ENCODE results near the gene PPIH.

Gene PPIH

DNA sequence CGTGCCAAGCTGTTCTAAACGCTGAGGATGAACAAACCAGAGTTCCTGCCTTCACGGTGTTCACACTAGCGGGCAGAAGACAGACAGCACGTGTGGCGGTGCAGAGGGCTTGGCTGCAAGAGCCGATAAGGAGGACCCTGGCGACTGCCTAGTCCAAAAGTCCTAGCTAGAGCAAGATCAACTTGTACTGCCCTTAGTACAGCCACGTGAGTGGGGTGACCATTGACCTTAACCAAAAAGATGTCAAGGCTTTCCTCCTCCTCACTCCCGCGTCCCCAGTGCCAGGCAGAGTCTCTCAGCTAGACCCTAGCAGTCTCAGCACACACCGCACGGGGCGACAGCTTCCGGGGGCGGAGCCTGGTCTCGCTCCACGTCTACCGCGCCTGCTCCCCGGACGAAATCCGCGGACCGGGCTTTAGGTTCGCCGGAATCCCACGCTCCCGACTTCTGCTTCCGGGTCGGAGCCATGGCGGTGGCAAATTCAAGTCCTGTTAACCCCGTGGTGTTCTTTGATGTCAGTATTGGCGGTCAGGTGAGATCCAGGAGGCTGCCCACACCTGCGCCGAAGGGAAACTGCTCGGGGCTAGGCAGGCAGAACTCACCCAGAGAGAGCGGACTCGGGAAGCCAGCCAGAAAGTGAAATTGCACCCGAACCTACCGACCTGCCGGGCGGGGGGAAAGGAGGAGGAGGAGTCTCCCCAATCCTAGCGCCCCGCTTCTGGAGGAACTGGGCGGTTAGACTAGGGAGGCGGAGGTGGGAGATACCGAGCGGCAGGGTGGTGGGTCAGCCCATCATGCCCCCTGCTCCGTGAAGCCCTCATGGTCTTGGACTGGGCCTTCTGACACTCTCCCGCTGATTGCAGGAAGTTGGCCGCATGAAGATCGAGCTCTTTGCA is at the start of gene PPIH (continued):
- TF ChIP-seq, protein P1, sequence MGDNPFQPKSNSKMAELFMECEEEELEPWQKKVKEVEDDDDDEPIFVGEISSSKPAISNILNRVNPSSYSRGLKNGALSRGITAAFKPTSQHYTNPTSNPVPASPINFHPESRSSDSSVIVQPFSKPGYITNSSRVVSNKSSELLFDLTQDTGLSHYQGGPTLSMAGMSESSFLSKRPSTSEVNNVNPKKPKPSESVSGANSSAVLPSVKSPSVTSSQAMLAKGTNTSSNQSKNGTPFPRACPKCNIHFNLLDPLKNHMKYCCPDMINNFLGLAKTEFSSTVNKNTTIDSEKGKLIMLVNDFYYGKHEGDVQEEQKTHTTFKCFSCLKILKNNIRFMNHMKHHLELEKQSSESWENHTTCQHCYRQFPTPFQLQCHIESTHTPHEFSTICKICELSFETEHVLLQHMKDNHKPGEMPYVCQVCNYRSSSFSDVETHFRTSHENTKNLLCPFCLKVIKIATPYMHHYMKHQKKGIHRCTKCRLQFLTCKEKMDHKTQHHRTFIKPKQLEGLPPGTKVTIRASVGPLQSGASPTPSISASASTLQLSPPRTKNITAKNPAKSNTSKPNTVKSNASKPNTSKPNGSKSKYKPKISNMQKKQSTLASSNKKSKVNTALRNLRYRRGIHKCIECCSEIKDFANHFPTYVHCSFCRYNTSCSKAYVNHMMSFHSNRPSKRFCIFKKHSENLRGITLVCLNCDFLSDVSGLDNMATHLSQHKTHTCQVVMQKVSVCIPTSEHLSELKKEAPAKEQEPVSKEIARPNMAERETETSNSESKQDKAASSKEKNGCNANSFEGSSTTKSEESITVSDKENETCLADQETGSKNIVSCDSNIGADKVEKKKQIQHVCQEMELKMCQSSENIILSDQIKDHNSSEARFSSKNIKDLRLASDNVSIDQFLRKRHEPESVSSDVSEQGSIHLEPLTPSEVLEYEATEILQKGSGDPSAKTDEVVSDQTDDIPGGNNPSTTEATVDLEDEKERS (tag by site-specific recombination; IDR thresholded peaks at IDR 0.05), result no peak
- no peak for TF ChIP-seq ZNF211 (tag by site-specific recombination; IDR thresholded peaks at IDR 0.05; ENCODE audit: low read depth)
- TF ChIP-seq HOXC10 (CRISPR knock-in tag; IDR thresholded peaks at IDR 0.05), result no peak
- TF ChIP-seq ZNF555 (tag by site-specific recombination; conservative IDR thresholded peaks at IDR 0.05), result no peak
- TF ChIP-seq ZNF629 (tag by site-specific recombination; IDR thresholded peaks at IDR 0.05), result peak; percentile 79
- TF ChIP-seq, protein P2, sequence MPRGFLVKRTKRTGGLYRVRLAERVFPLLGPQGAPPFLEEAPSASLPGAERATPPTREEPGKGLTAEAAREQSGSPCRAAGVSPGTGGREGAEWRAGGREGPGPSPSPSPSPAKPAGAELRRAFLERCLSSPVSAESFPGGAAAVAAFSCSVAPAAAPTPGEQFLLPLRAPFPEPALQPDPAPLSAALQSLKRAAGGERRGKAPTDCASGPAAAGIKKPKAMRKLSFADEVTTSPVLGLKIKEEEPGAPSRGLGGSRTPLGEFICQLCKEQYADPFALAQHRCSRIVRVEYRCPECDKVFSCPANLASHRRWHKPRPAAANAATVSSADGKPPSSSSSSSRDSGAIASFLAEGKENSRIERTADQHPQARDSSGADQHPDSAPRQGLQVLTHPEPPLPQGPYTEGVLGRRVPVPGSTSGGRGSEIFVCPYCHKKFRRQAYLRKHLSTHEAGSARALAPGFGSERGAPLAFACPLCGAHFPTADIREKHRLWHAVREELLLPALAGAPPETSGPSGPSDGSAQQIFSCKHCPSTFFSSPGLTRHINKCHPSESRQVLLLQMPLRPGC (tag by site-specific recombination; IDR thresholded peaks at IDR 0.05), result peak; percentile 59
- TF ChIP-seq, protein P3, sequence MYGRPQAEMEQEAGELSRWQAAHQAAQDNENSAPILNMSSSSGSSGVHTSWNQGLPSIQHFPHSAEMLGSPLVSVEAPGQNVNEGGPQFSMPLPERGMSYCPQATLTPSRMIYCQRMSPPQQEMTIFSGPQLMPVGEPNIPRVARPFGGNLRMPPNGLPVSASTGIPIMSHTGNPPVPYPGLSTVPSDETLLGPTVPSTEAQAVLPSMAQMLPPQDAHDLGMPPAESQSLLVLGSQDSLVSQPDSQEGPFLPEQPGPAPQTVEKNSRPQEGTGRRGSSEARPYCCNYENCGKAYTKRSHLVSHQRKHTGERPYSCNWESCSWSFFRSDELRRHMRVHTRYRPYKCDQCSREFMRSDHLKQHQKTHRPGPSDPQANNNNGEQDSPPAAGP (tag by site-specific recombination; IDR thresholded peaks at IDR 0.05), result peak; percentile 73
- no peak for TF ChIP-seq ZNF830 (tag by site-specific recombination; IDR thresholded peaks at IDR 0.05; ENCODE audit: low read depth)
- TF ChIP-seq, protein P4, sequence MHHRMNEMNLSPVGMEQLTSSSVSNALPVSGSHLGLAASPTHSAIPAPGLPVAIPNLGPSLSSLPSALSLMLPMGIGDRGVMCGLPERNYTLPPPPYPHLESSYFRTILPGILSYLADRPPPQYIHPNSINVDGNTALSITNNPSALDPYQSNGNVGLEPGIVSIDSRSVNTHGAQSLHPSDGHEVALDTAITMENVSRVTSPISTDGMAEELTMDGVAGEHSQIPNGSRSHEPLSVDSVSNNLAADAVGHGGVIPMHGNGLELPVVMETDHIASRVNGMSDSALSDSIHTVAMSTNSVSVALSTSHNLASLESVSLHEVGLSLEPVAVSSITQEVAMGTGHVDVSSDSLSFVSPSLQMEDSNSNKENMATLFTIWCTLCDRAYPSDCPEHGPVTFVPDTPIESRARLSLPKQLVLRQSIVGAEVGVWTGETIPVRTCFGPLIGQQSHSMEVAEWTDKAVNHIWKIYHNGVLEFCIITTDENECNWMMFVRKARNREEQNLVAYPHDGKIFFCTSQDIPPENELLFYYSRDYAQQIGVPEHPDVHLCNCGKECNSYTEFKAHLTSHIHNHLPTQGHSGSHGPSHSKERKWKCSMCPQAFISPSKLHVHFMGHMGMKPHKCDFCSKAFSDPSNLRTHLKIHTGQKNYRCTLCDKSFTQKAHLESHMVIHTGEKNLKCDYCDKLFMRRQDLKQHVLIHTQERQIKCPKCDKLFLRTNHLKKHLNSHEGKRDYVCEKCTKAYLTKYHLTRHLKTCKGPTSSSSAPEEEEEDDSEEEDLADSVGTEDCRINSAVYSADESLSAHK (tag by site-specific recombination; IDR thresholded peaks at IDR 0.05), result no peak; the same call in 1 of the 2 replicates
- TF ChIP-seq, protein P5, sequence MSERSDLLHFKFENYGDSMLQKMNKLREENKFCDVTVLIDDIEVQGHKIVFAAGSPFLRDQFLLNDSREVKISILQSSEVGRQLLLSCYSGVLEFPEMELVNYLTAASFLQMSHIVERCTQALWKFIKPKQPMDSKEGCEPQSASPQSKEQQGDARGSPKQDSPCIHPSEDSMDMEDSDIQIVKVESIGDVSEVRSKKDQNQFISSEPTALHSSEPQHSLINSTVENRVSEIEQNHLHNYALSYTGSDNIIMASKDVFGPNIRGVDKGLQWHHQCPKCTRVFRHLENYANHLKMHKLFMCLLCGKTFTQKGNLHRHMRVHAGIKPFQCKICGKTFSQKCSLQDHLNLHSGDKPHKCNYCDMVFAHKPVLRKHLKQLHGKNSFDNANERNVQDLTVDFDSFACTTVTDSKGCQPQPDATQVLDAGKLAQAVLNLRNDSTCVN (tag by site-specific recombination; optimal IDR thresholded peaks at IDR 0.05), result peak; percentile 52
- TF ChIP-seq ZNF239 (tag by site-specific recombination; IDR thresholded peaks at IDR 0.05), result no peak
- TF ChIP-seq ZNF133 (tag by site-specific recombination; IDR thresholded peaks at IDR 0.05), result no peak
- TF ChIP-seq ZNF768 (tag by site-specific recombination; IDR thresholded peaks at IDR 0.05), result no peak
- TF ChIP-seq ZNF514 (tag by site-specific recombination; IDR thresholded peaks at IDR 0.05), result no peak
- no peak for TF ChIP-seq ZNF140 (tag by site-specific recombination; IDR thresholded peaks at IDR 0.05)
- TF ChIP-seq, protein P6, sequence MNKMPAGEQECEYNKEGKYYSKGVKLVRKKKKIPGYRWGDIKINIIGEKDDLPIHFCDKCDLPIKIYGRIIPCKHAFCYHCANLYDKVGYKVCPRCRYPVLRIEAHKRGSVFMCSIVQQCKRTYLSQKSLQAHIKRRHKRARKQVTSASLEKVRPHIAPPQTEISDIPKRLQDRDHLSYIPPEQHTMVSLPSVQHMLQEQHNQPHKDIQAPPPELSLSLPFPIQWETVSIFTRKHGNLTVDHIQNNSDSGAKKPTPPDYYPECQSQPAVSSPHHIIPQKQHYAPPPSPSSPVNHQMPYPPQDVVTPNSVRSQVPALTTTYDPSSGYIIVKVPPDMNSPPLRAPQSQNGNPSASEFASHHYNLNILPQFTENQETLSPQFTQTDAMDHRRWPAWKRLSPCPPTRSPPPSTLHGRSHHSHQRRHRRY (tag by site-specific recombination; IDR thresholded peaks at IDR 0.05), result no peak
- TF ChIP-seq OVOL3 (tag by site-specific recombination; IDR thresholded peaks at IDR 0.05), result no peak
- TF ChIP-seq TRIM28 (IDR thresholded peaks at IDR 0.05; ENCODE audit: borderline replicate concordance, low read length), result peak; percentile 38
- TF ChIP-seq, protein P7, sequence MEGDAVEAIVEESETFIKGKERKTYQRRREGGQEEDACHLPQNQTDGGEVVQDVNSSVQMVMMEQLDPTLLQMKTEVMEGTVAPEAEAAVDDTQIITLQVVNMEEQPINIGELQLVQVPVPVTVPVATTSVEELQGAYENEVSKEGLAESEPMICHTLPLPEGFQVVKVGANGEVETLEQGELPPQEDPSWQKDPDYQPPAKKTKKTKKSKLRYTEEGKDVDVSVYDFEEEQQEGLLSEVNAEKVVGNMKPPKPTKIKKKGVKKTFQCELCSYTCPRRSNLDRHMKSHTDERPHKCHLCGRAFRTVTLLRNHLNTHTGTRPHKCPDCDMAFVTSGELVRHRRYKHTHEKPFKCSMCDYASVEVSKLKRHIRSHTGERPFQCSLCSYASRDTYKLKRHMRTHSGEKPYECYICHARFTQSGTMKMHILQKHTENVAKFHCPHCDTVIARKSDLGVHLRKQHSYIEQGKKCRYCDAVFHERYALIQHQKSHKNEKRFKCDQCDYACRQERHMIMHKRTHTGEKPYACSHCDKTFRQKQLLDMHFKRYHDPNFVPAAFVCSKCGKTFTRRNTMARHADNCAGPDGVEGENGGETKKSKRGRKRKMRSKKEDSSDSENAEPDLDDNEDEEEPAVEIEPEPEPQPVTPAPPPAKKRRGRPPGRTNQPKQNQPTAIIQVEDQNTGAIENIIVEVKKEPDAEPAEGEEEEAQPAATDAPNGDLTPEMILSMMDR (tag by site-specific recombination; IDR thresholded peaks at IDR 0.05), result peak; percentile 82
- TF ChIP-seq, protein P8, sequence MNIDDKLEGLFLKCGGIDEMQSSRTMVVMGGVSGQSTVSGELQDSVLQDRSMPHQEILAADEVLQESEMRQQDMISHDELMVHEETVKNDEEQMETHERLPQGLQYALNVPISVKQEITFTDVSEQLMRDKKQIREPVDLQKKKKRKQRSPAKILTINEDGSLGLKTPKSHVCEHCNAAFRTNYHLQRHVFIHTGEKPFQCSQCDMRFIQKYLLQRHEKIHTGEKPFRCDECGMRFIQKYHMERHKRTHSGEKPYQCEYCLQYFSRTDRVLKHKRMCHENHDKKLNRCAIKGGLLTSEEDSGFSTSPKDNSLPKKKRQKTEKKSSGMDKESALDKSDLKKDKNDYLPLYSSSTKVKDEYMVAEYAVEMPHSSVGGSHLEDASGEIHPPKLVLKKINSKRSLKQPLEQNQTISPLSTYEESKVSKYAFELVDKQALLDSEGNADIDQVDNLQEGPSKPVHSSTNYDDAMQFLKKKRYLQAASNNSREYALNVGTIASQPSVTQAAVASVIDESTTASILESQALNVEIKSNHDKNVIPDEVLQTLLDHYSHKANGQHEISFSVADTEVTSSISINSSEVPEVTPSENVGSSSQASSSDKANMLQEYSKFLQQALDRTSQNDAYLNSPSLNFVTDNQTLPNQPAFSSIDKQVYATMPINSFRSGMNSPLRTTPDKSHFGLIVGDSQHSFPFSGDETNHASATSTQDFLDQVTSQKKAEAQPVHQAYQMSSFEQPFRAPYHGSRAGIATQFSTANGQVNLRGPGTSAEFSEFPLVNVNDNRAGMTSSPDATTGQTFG (tag by site-specific recombination; IDR thresholded peaks at IDR 0.05; ENCODE audit: borderline replicate concordance), result no peak
- TF ChIP-seq, protein P9, sequence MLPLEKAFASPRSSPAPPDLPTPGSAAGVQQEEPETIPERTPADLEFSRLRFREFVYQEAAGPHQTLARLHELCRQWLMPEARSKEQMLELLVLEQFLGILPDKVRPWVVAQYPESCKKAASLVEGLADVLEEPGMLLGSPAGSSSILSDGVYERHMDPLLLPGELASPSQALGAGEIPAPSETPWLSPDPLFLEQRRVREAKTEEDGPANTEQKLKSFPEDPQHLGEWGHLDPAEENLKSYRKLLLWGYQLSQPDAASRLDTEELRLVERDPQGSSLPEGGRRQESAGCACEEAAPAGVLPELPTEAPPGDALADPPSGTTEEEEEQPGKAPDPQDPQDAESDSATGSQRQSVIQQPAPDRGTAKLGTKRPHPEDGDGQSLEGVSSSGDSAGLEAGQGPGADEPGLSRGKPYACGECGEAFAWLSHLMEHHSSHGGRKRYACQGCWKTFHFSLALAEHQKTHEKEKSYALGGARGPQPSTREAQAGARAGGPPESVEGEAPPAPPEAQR (tag by site-specific recombination; IDR thresholded peaks at IDR 0.05), result no peak
